Uterus (tissue), 4 donors: ENCODE data around the gene ORMDL2. TPM values are rescaled to one million over a fixed set of nuclear protein-coding genes. Genes with fewer than 3 reads are reported as not detected.

Experiments
- DNase-seq, 2 donors: peaks; one replicate each; pipeline ENCODE4 v3.0.0-alpha.2; 2019 to 2020
- H3K27ac ChIP-seq, 2 donors: fragments of 200-600 bp; sonication (generic); 1 replicate in 1 of 2; 2 replicates in 1 of 2; pipeline ENCODE4 v1.5.1; 2016 to 2018
- H3K27me3 ChIP-seq, 2 donors: fragments of 200-600 bp; sonication (generic); one replicate each; pipeline ENCODE4 v1.5.1; 2018 to 2019; ENCODE audit warnings: control low read depth in 1 of 2
- H3K36me3 ChIP-seq, 2 donors: fragments of 200-600 bp; sonication (generic); one replicate each; pipeline ENCODE4 v1.5.1; 2019; ENCODE audit warnings: control low read depth in 1 of 2
- H3K4me1 ChIP-seq, 2 donors: fragments of 200-600 bp; sonication (generic); one replicate each; pipeline ENCODE4 v1.5.1; 2018 to 2019; ENCODE audit warnings: control low read depth in 1 of 2
- H3K4me3 ChIP-seq, 2 donors: fragments of 200-600 bp; sonication (generic); 1 replicate in 1 of 2; 2 replicates in 1 of 2; pipeline ENCODE4 v1.5.1; 2018 to 2019; ENCODE audit warnings: mild to moderate bottlenecking in 1 of 2
- H3K9me3 ChIP-seq, 2 donors: fragments of 200-600 bp; sonication (generic); one replicate each; pipeline ENCODE4 v1.5.1; 2019; ENCODE audit warnings: control low read depth in 1 of 2
- CTCF ChIP-seq, 4 experiments: fragments of 200-600 bp in 2 of 4; fragments of 450-650 bp in 2 of 4; sonication (generic) in 2 of 4; IDR thresholded peaks; one replicate each; pipeline ENCODE4 v1.5.1; 2016 to 2019; ENCODE audit warnings: antibody characterized with exemption in 4 of 4, mild to moderate bottlenecking in 2 of 4, moderate library complexity in 1 of 4
- POLR2A ChIP-seq, 2 donors: fragments of 450-650 bp; IDR thresholded peaks; one replicate each; pipeline ENCODE4 v1.6.1; 2016; ENCODE audit warnings: antibody characterized with exemption in 2 of 2, mild to moderate bottlenecking in 1 of 2, moderate library complexity in 1 of 2
- intact Hi-C: fragments of 100-400 bp; cut with DNase I; formaldehyde crosslinking; loops from one replicate; pipeline ENCODE4 v1.15.1; 2023; ENCODE audit warnings: low total_unique reads
- total RNA-seq, 4 donors: library from RNA; depleted of rRNA in 3 of 4; stranded (reverse); fragments of >200 nt in 3 of 4; gene quantifications; one replicate each; pipeline versions ENCODE4 v1.1.0 to v1.2.4, GENCODE V29; 2014 to 2023
- donor health status: DM: yes; HTN: yes; CAD: no.

Gene ORMDL2
- 10 to 100 TPM in 1 of 4 donors, 1 to 10 TPM in 3; 1.3 to 38.6 (median 7.5) TPM for total RNA-seq

GRCh38 chr12:55817345-55818139 lies at the start of gene ORMDL2, which contains the start of gene SARNP:
Gene ORMDL2 (plus strand): TSS chr12:55818041. CDS start chr12:55819000, 959 bp downstream.
Gene SARNP (minus strand): TSS chr12:55817724. CDS start chr12:55817701, 23 bp downstream.
- intact Hi-C loops = loop anchor here (10.0 kb wide), 1 partner anchor 73 kb away; the partner anchor contains the start of gene GDF11
- H3K27ac ChIP-seq = peak within 1 kb of the TSS; percentile 85 to 87
- H3K9me3 ChIP-seq = no peaks in the 10 kb centered on the region
- DNase-seq = peak; percentile 96 to 99
- TF ChIP-seq POLR2A (IDR thresholded peaks at IDR 0.05) = peak; percentile 65 to 69
- TF ChIP-seq CTCF (IDR thresholded peaks at IDR 0.05) = no peak
- no peaks in the 10 kb centered on the region for H3K36me3 ChIP-seq
- H3K27me3 ChIP-seq = no peaks in the 10 kb centered on the region
- peaks cover 3 to 10% of the 10 kb centered on the region in 2 donors for H3K4me1 ChIP-seq
- peak within 1 kb of the TSS; percentile 74 to 91 for H3K4me3 ChIP-seq

GRCh38 chr12:55771736-55772135 lies 46.1 kb upstream of the ORMDL2 start:
- intact Hi-C loops = no loop called here
- H3K4me3 ChIP-seq = no peak overlapping the region
- no peak for DNase-seq
- TF ChIP-seq CTCF (IDR thresholded peaks at IDR 0.05) (no peak), POLR2A (IDR thresholded peaks at IDR 0.05) (no peak)
- H3K4me1 ChIP-seq = no peaks in the 10 kb centered on the region
- H3K36me3 ChIP-seq = no peaks in the 10 kb centered on the region
- no peaks in the 10 kb centered on the region for H3K27me3 ChIP-seq
- no peak overlapping the region for H3K27ac ChIP-seq
- H3K9me3 ChIP-seq = no peaks in the 10 kb centered on the region

GRCh38 chr12:55777856-55778255 lies 40.0 kb upstream of the ORMDL2 start:
- DNase-seq = no peak
- intact Hi-C loops = no loop called here

GRCh38 chr12:55780685-55781084 lies 37.2 kb upstream of the ORMDL2 start:
- Histone ChIP-seq H3K9me3 (no peaks in the 10 kb centered on the region), H3K36me3 (no peaks in the 10 kb centered on the region), H3K4me3 (no peak overlapping the region), H3K27ac (no peak overlapping the region), H3K4me1 (no peaks in the 10 kb centered on the region), H3K27me3 (no peaks in the 10 kb centered on the region)
- no peak for DNase-seq
- TF ChIP-seq CTCF (IDR thresholded peaks at IDR 0.05) (no peak), POLR2A (IDR thresholded peaks at IDR 0.05) (no peak)
- intact Hi-C loops = no loop called here

More at GRCh38 chr12:55777856-55778255, 40.0 kb upstream of the ORMDL2 start:
- Histone ChIP-seq H3K27ac (no peak overlapping the region), H3K4me3 (no peak overlapping the region), H3K27me3 (no peaks in the 10 kb centered on the region), H3K9me3 (no peaks in the 10 kb centered on the region), H3K36me3 (no peaks in the 10 kb centered on the region), H3K4me1 (no peaks in the 10 kb centered on the region)
- TF ChIP-seq CTCF (IDR thresholded peaks at IDR 0.05) (no peak), POLR2A (IDR thresholded peaks at IDR 0.05) (no peak)

GRCh38 chr12:55788546-55788945 lies 29.3 kb upstream of the ORMDL2 start:
- no peaks in the 10 kb centered on the region for H3K4me1 ChIP-seq
- no peak overlapping the region for H3K27ac ChIP-seq
- TF ChIP-seq POLR2A (IDR thresholded peaks at IDR 0.05) = no peak
- TF ChIP-seq CTCF (IDR thresholded peaks at IDR 0.05) = no peak
- no peak for DNase-seq
- no peaks in the 10 kb centered on the region for H3K36me3 ChIP-seq
- no peaks in the 10 kb centered on the region for H3K9me3 ChIP-seq
- no peaks in the 10 kb centered on the region for H3K27me3 ChIP-seq
- intact Hi-C loops = no loop called here
- no peak overlapping the region for H3K4me3 ChIP-seq
